DOHH2 (cell line): Measurements from ENCODE around the gene CAMSAP1.

Source experiments
- H3F3A ChIP-seq: fragments of 200-600 bp; sonication (generic), shearing (Covaris generic); 2 replicates; pipeline ENCODE4 v1.6.0; 2016; ENCODE audit warnings: antibody characterized with exemption, mild to moderate bottlenecking; ENCODE audit not compliant: control insufficient read depth, insufficient read depth
- H3K27ac ChIP-seq: fragments of 200-600 bp; sonication (generic); 2 replicates; pipeline ENCODE4 v1.5.1; 2014; ENCODE audit warnings: low read depth, mild to moderate bottlenecking, low read length, moderate library complexity
- H3K27me3 ChIP-seq: fragments of 200-600 bp; sonication (generic); 2 replicates; pipeline ENCODE4 v1.6.1; 2014; ENCODE audit warnings: mild to moderate bottlenecking, low read length, mixed read lengths; ENCODE audit not compliant: control insufficient read depth
- H3K36me3 ChIP-seq: fragments of 200-600 bp; sonication (generic); 2 replicates; pipeline ENCODE4 v1.6.1; 2014; ENCODE audit warnings: mild to moderate bottlenecking, low read length, moderate library complexity, mixed read lengths; ENCODE audit not compliant: control insufficient read depth
- H3K4me1 ChIP-seq: fragments of 200-600 bp; sonication (generic); 2 replicates; pipeline ENCODE4 v1.6.1; 2014; ENCODE audit warnings: mild to moderate bottlenecking, low read length, mixed read lengths; ENCODE audit not compliant: control insufficient read depth
- H3K4me2 ChIP-seq: fragments of 200-600 bp; sonication (generic); 2 replicates; pipeline ENCODE4 v1.6.0; 2014; ENCODE audit warnings: mild to moderate bottlenecking, low read length, moderate library complexity
- H3K4me3 ChIP-seq: fragments of 200-600 bp; sonication (generic); 2 replicates; pipeline ENCODE4 v1.5.1; 2014; ENCODE audit warnings: mild to moderate bottlenecking, low read length, mixed read lengths
- H3K79me2 ChIP-seq: fragments of 200-600 bp; sonication (generic); 2 replicates; pipeline ENCODE4 v1.6.1; 2014; ENCODE audit warnings: mild to moderate bottlenecking, low read length, mixed read lengths; ENCODE audit not compliant: control insufficient read depth
- H3K9me2 ChIP-seq: fragments of 200-600 bp; sonication (generic); replicated peaks from 2 replicates; pipeline ENCODE4 v1.6.1; 2014; ENCODE audit warnings: mild to moderate bottlenecking, low read length, mixed read lengths; ENCODE audit not compliant: control insufficient read depth
- H3K9me3 ChIP-seq: fragments of 200-600 bp; sonication (generic); 2 replicates; pipeline ENCODE4 v1.6.1; 2014; ENCODE audit warnings: antibody characterized with exemption, low read length, mixed read lengths; ENCODE audit not compliant: control insufficient read depth, insufficient read depth
- H4K20me1 ChIP-seq: fragments of 200-600 bp; sonication (generic); 2 replicates; pipeline ENCODE4 v1.6.0; 2014; ENCODE audit warnings: low read depth, mild to moderate bottlenecking, antibody characterized with exemption, low read length, moderate library complexity; ENCODE audit not compliant: control insufficient read depth, insufficient read depth
- EZH2phosphoT487 ChIP-seq: fragments of 200-600 bp; sonication (generic); IDR thresholded peaks from 2 replicates; pipeline ENCODE4 v1.6.1; 2017; ENCODE audit warnings: borderline replicate concordance, mild to moderate bottlenecking, antibody characterized with exemption, low read length, moderate library complexity, mixed read lengths
- TF ChIP-seq, protein P1 (sequence below): fragments of 200-600 bp; sonication (generic); IDR thresholded peaks from one replicate; pipeline ENCODE4 v1.5.1; 2014; ENCODE audit warnings: antibody characterized with exemption, mild to moderate bottlenecking, low read depth, low read length; ENCODE audit not compliant: poor library complexity, severe bottlenecking

Gene CAMSAP1

DNA sequence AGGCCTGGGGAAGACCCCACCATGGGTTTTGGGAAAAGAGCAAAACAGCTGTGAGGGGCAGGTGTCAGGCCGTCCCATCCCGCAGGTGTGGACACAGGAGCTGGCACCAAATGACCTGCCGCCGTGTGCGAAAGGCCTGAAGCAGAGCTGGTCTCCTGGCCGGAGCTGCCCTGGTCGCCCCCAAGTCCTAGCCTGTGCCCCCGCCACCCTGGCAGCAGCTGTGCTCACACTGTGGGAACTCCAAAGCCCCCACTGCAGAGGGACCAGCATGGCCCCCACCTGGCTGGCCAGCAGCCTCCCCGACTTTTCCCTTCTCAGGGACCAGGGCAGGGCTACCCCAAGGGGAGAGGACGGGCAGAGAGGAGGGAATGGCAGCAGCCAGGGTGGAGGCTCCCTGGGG lies 117.0 kb downstream of the CAMSAP1 start:
- TF ChIP-seq, protein P1, sequence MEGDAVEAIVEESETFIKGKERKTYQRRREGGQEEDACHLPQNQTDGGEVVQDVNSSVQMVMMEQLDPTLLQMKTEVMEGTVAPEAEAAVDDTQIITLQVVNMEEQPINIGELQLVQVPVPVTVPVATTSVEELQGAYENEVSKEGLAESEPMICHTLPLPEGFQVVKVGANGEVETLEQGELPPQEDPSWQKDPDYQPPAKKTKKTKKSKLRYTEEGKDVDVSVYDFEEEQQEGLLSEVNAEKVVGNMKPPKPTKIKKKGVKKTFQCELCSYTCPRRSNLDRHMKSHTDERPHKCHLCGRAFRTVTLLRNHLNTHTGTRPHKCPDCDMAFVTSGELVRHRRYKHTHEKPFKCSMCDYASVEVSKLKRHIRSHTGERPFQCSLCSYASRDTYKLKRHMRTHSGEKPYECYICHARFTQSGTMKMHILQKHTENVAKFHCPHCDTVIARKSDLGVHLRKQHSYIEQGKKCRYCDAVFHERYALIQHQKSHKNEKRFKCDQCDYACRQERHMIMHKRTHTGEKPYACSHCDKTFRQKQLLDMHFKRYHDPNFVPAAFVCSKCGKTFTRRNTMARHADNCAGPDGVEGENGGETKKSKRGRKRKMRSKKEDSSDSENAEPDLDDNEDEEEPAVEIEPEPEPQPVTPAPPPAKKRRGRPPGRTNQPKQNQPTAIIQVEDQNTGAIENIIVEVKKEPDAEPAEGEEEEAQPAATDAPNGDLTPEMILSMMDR: no peak
- no peak for TF ChIP-seq EZH2phosphoT487
- no peaks in the 10 kb centered on the region for H3F3A ChIP-seq
- H3K4me3 ChIP-seq: no peak overlapping the region
- no peaks in the 10 kb centered on the region for H3K36me3 ChIP-seq
- H3K4me1 ChIP-seq: no peaks in the 10 kb centered on the region
- H3K27ac ChIP-seq: no peak overlapping the region
- no peaks in the 10 kb centered on the region for H3K9me2 ChIP-seq
- no peak overlapping the region for H3K4me2 ChIP-seq
- no peaks in the 10 kb centered on the region for H4K20me1 ChIP-seq
- H3K9me3 ChIP-seq: no peaks in the 10 kb centered on the region
- H3K27me3 ChIP-seq: no peaks in the 10 kb centered on the region
- H3K79me2 ChIP-seq: no peaks in the 10 kb centered on the region

- H3K4me3 ChIP-seq: no peak overlapping the region
- H3K4me2 ChIP-seq: no peak overlapping the region
- no peak overlapping the region for H3K27ac ChIP-seq
- no peaks in the 10 kb centered on the region for H3F3A ChIP-seq
- H3K79me2 ChIP-seq: no peaks in the 10 kb centered on the region
- H3K36me3 ChIP-seq: no peaks in the 10 kb centered on the region
- TF ChIP-seq, protein P1: no peak
- TF ChIP-seq EZH2phosphoT487: no peak
- H3K9me3 ChIP-seq: no peaks in the 10 kb centered on the region
- H3K9me2 ChIP-seq: no peaks in the 10 kb centered on the region
- no peaks in the 10 kb centered on the region for H3K27me3 ChIP-seq
- H3K4me1 ChIP-seq: no peaks in the 10 kb centered on the region
- H4K20me1 ChIP-seq: no peaks in the 10 kb centered on the region
These were observed 117.5 kb downstream of the CAMSAP1 start for GRCh38 chr9:135789838-135790291.

GRCh38 chr9:135788576-135789300 lies 118.6 kb downstream of the CAMSAP1 start:
- Histone ChIP-seq H4K20me1 (no peaks in the 10 kb centered on the region), H3K9me3 (no peaks in the 10 kb centered on the region), H3K36me3 (no peaks in the 10 kb centered on the region), H3F3A (no peaks in the 10 kb centered on the region), H3K4me3 (no peak overlapping the region), H3K4me2 (no peak overlapping the region), H3K9me2 (no peaks in the 10 kb centered on the region), H3K27ac (no peak overlapping the region), H3K79me2 (no peaks in the 10 kb centered on the region), H3K27me3 (no peaks in the 10 kb centered on the region), H3K4me1 (no peaks in the 10 kb centered on the region)
- TF ChIP-seq, protein P1: no peak
- no peak for TF ChIP-seq EZH2phosphoT487
